HTERT RPE-1 (cell line): Measurements from ENCODE around the gene XCL2.
"Not testable (repeated sequence)": the region's sequence is repeated elsewhere in the genome, so short reads cannot be mapped to it uniquely, and the experiment has no call there.

Experiments used
- in situ Hi-C: fragments of 300-500 bp; cut with MboI; formaldehyde crosslinking; loops from 4 replicates; pipeline ENCODE4 v1.14.3; 2020; ENCODE audit warnings: low sequenced_read_pairs

Gene XCL2

GRCh38 chr1:168560370-168560769 is 16.6 kb upstream of the XCL2 start:
- in situ Hi-C loops: no loop called here

- in situ Hi-C loops: no loop called here
Observed at GRCh38 chr1:168556647-168557046, 12.8 kb upstream of the XCL2 start.

- in situ Hi-C loops: no loop called here
Observed at GRCh38 chr1:168555508-168556046, 11.8 kb upstream of the XCL2 start.

- in situ Hi-C loops: no loop called here
Observed at GRCh38 chr1:168554603-168555483, 11.0 kb upstream of the XCL2 start.

GRCh38 chr1:168553680-168554553 is 10.1 kb upstream of the XCL2 start:
- in situ Hi-C loops: no loop called here

GRCh38 chr1:168552961-168553360 is 9.2 kb upstream of the XCL2 start:
- in situ Hi-C loops: no loop called here

- in situ Hi-C loops: no loop called here
Observed at GRCh38 chr1:168551688-168552087, 7.9 kb upstream of the XCL2 start.

- in situ Hi-C loops: no loop called here
Observed at GRCh38 chr1:168550971-168551370, 7.2 kb upstream of the XCL2 start.

- in situ Hi-C loops: not testable (repeated sequence)
Observed at GRCh38 chr1:168546553-168546895, 2.7 kb upstream of the XCL2 start.

- in situ Hi-C loops: not testable (repeated sequence)
Observed at GRCh38 chr1:168545678-168546552, 2.1 kb upstream of the XCL2 start.

GRCh38 chr1:168542978-168543377 is 819 bp downstream of the XCL2 start:
- in situ Hi-C loops: not testable (repeated sequence)

GRCh38 chr1:168540798-168541197 is 3.0 kb downstream of the XCL2 start:
- in situ Hi-C loops: not testable (repeated sequence)

- in situ Hi-C loops: no loop called here
Observed at GRCh38 chr1:168535536-168535935, 8.3 kb downstream of the XCL2 start.

GRCh38 chr1:168531615-168532345 is 12.0 kb downstream of the XCL2 start:
- in situ Hi-C loops: no loop called here

- in situ Hi-C loops: no loop called here
Observed at GRCh38 chr1:168529518-168529917, 14.3 kb downstream of the XCL2 start.

- in situ Hi-C loops: no loop called here
Observed at GRCh38 chr1:168521401-168522000, 22.3 kb downstream of the XCL2 start.

- in situ Hi-C loops: no loop called here
Observed at GRCh38 chr1:168520832-168521231, 23.0 kb downstream of the XCL2 start.

- in situ Hi-C loops: no loop called here
Observed at GRCh38 chr1:168520052-168520751, 23.6 kb downstream of the XCL2 start.

GRCh38 chr1:168518813-168519212 is 25.0 kb downstream of the XCL2 start:
- in situ Hi-C loops: no loop called here
